IMR-90 (cell line): ENCODE measurements around the gene NCKAP5. TPM values are rescaled to one million over a fixed set of nuclear protein-coding genes. Genes with fewer than 3 reads are reported as not detected.
A peak's percentile ranks its signal among the peaks of the same experiment; 100 is the strongest.

ENCODE experiments used
- ATAC-seq: fragments of 200-7000 bp; cut with Tn5 transposase; 2 replicates; pipeline ENCODE4 v1.9.1; 2020; ENCODE audit warnings: low read depth, mild to moderate bottlenecking, moderate library complexity
- BruUV-seq: library from RNA; stranded (reverse); fragments of 400-500 nt; replicated peaks from 2 replicates; lab custom pipeline; 2021; lab: Mats Ljungman, UMichigan
- CTCF ChIA-PET: fragments of 300-600 bp; formaldehyde crosslinking; extraction: SDS; loops from one replicate; lab custom pipeline; 2021; ENCODE audit warnings: antibody characterized with exemption; lab: Yijun Ruan, JAX
- POLR2A ChIA-PET: fragments of 300-600 bp; sonication (Branson Sonifier 250); formaldehyde crosslinking; loops from one replicate; lab custom pipeline; 2022; ENCODE audit warnings: antibody characterized with exemption; ENCODE audit not compliant: unreplicated experiment; lab: Charles Lee
- DNase-seq: peaks from one replicate; pipeline ENCODE4 v3.0.0; 2013
- H2AFZ ChIP-seq: replicated peaks from 2 replicates; pipeline ENCODE3; 2013; ENCODE audit warnings: low read length, mild to moderate bottlenecking; ENCODE audit not compliant: poor library complexity
- H2AK5ac ChIP-seq: 2 replicates; pipeline ENCODE4 v1.6.1; 2013; ENCODE audit warnings: low read depth, low read length, inconsistent platforms
- H2AK9ac ChIP-seq: replicated peaks from 2 replicates; pipeline ENCODE3; 2013; ENCODE audit warnings: mild to moderate bottlenecking, low read depth, low read length, moderate library complexity; ENCODE audit not compliant: poor library complexity
- H2BK120ac ChIP-seq: 2 replicates; pipeline ENCODE4 v1.6.1; 2013; ENCODE audit warnings: low read depth, low read length, inconsistent platforms
- H2BK15ac ChIP-seq: 3 replicates; pipeline ENCODE4 v1.6.1; 2013; ENCODE audit warnings: low read depth, low read length, inconsistent platforms
- H2BK20ac ChIP-seq: 2 replicates; pipeline ENCODE4 v1.6.1; 2013; ENCODE audit warnings: low read depth, mild to moderate bottlenecking, inconsistent platforms, low read length, moderate library complexity
- H2BK5ac ChIP-seq: 2 replicates; pipeline ENCODE4 v1.6.1; 2013; ENCODE audit warnings: mild to moderate bottlenecking, low read depth, low read length, inconsistent platforms; ENCODE audit not compliant: poor library complexity, severe bottlenecking
- H3K14ac ChIP-seq: replicated peaks from 2 replicates; pipeline ENCODE4 v1.6.1; 2013; ENCODE audit warnings: low read depth, low read length, inconsistent platforms
- H3K18ac ChIP-seq: 2 replicates; pipeline ENCODE4 v1.6.1; 2013; ENCODE audit warnings: low read depth, low read length, control low read depth
- H3K23ac ChIP-seq: 2 replicates; pipeline ENCODE4 v1.6.1; 2013; ENCODE audit warnings: low read depth, low read length, inconsistent platforms
- H3K27ac ChIP-seq: 2 replicates; pipeline ENCODE4 v1.5.1; 2013; ENCODE audit warnings: mild to moderate bottlenecking, control low read depth, low read length; ENCODE audit not compliant: insufficient read depth
- H3K27me3 ChIP-seq: 2 replicates; pipeline ENCODE4 v1.6.1; 2013; ENCODE audit warnings: low read length; ENCODE audit not compliant: control insufficient read depth, insufficient read depth
- H3K36me3 ChIP-seq: 2 replicates; pipeline ENCODE4 v1.6.1; 2013; ENCODE audit warnings: low read length, mixed read lengths; ENCODE audit not compliant: control insufficient read depth, insufficient read depth
- H3K4ac ChIP-seq: 2 replicates; pipeline ENCODE4 v1.6.1; 2013; ENCODE audit warnings: low read depth, low read length, inconsistent platforms
- H3K4me1 ChIP-seq: 2 replicates; pipeline ENCODE4 v1.6.1; 2013; ENCODE audit warnings: low read length, mixed read lengths; ENCODE audit not compliant: control insufficient read depth, insufficient read depth
- H3K4me2 ChIP-seq: 2 replicates; pipeline ENCODE4 v1.6.1; 2013; ENCODE audit warnings: low read depth, mild to moderate bottlenecking, control low read depth, low read length, moderate library complexity
- H3K4me3 ChIP-seq: 2 replicates; pipeline ENCODE4 v1.5.1; 2013; ENCODE audit warnings: low read depth, mild to moderate bottlenecking, control low read depth, low read length, moderate library complexity; ENCODE audit not compliant: insufficient read depth
- H3K56ac ChIP-seq: 2 replicates; pipeline ENCODE4 v1.6.1; 2013; ENCODE audit warnings: low read length, inconsistent platforms; ENCODE audit not compliant: insufficient read depth; ENCODE audit errors: extremely low read depth
- H3K79me1 ChIP-seq, 2 experiments: 2 replicates each; pipeline ENCODE4 v1.6.1; 2013; ENCODE audit warnings: low read length in 2 of 2, inconsistent platforms in 1 of 2, low read depth in 1 of 2
- H3K9ac ChIP-seq: 2 replicates; pipeline ENCODE4 v1.6.1; 2013; ENCODE audit warnings: low read depth, low read length, control low read depth
- H3K9me1 ChIP-seq: 2 replicates; pipeline ENCODE4 v1.6.1; 2013; ENCODE audit warnings: low read length, inconsistent platforms; ENCODE audit not compliant: insufficient read depth
- H3K9me3 ChIP-seq: 2 replicates; pipeline ENCODE4 v1.6.1; 2013; ENCODE audit warnings: low read length; ENCODE audit not compliant: control insufficient read depth, insufficient read depth
- H4K20me1 ChIP-seq: 2 replicates; pipeline ENCODE4 v1.6.1; 2013; ENCODE audit warnings: low read length, inconsistent platforms; ENCODE audit not compliant: insufficient read depth
- H4K5ac ChIP-seq: 2 replicates; pipeline ENCODE4 v1.6.1; 2013; ENCODE audit warnings: mild to moderate bottlenecking, low read depth, low read length, control low read depth
- H4K8ac ChIP-seq, 2 experiments: 2 replicates each; pipeline ENCODE4 v1.6.1; 2013; ENCODE audit warnings: low read depth in 2 of 2, low read length in 2 of 2, control low read depth in 1 of 2, inconsistent platforms in 1 of 2
- H4K91ac ChIP-seq: 2 replicates; pipeline ENCODE4 v1.6.1; 2013; ENCODE audit warnings: low read depth, low read length, inconsistent platforms; ENCODE audit not compliant: insufficient read depth
- CEBPB ChIP-seq: IDR thresholded peaks from 2 replicates; pipeline ENCODE4 v1.6.1; 2012; ENCODE audit warnings: low read depth, low read length, improper control_type of control experiment
- MAFK ChIP-seq: IDR thresholded peaks from 2 replicates; pipeline ENCODE4 v1.6.1; 2012; ENCODE audit warnings: low read depth, low read length, improper control_type of control experiment
- WGBS, 2 experiments: methylation state at CpG; one replicate each; pipeline versions ENCODE4 v1.1.5 to v1.1.7; 2013; ENCODE audit warnings: missing lambda C conversion rate in 2 of 2; ENCODE audit not compliant: insufficient read length in 1 of 2; ENCODE audit errors: extremely low coverage in 2 of 2; 5-methylcytosine and 5-hydroxymethylcytosine counted together
- dilution Hi-C: fragments of 300-500 bp; cut with HindIII; formaldehyde crosslinking; loops from one replicate; pipeline ENCODE4 v1.14.3; 2018; ENCODE audit warnings: low sequenced_read_pairs; ENCODE audit not compliant: unreplicated experiment
- in situ Hi-C: fragments of 300-500 bp; cut with MboI; formaldehyde crosslinking; loops from 3 replicates; pipeline ENCODE4 v1.14.3; 2019; ENCODE audit warnings: low sequenced_read_pairs, inconsistent platforms, mixed read lengths
- intact Hi-C: fragments of 100-400 bp; cut with micrococcal nuclease; formaldehyde crosslinking; loops from 2 replicates; pipeline ENCODE4 v1.10.0; 2022
- polyA plus RNA-seq, 3 experiments: library from polyadenylated mRNA; depleted of rRNA; stranded (reverse); fragments of >200 nt; gene quantifications; 2 replicates each; pipeline ENCODE4 v1.2.3, GENCODE V29; 2012; ENCODE audit warnings: low replicate concordance in 1 of 3
- total RNA-seq: library from RNA; depleted of rRNA; stranded (reverse); fragments of >200 nt; gene quantifications from 2 replicates; pipeline ENCODE4 v1.2.3, GENCODE V29; 2012

Gene NCKAP5
- total and polyA plus RNA-seq, 2 of the 4 experiments (the other 2 are of a cell fraction): 2.7 to 3.9 TPM

- DNase-seq: peak; percentile 72
- Histone ChIP-seq H2BK20ac (no peak overlapping the region), H3K4me2 (no peak overlapping the region), H3K4me1 (peaks cover 2% of the 10 kb centered on the region; the same call in 1 of the 2 replicates), H3K9ac (no peak overlapping the region), H3K4me3 (no peak overlapping the region), H3K9me1 (no peaks in the 10 kb centered on the region; the same call in 1 of the 2 replicates), H2BK120ac (no peak overlapping the region), H4K91ac (no peak overlapping the region), H3K23ac (no peak overlapping the region), H3K36me3 (0 out of 2 replicates have a peak, but pooled peaks cover 2% of the 10 kb centered on the region), H4K5ac (no peak overlapping the region), H4K20me1 (peaks cover 12% of the 10 kb centered on the region; the same call in 1 of the 2 replicates), H3K27me3 (no peaks in the 10 kb centered on the region), H2AFZ (no peak overlapping the region), H2BK5ac (no peak overlapping the region), H3K9me3 (no peaks in the 10 kb centered on the region), H3K79me1 (peaks cover 3 to 33% of the 10 kb centered on the region in 2 experiments; a peak in 2 of 4 replicates), H3K14ac (no peak overlapping the region), H3K56ac (no peak overlapping the region), H3K18ac (no peak overlapping the region), H2AK9ac (no peak overlapping the region), H2AK5ac (no peak overlapping the region), H3K27ac (no peak overlapping the region), H2BK15ac (no peak overlapping the region), H4K8ac (no peak overlapping the region), H3K4ac (no peak overlapping the region)
- ChIA-PET CTCF (interaction anchor here (1.4 kb wide), 1 partner anchor 10 kb away, joined by 3 read pairs; no protein-coding TSS in a partner anchor), POLR2A (no interaction called here)
- in situ Hi-C loops: no loop called here
- no TSS peak for BruUV-seq
- no CpG with 5 or more reads among the region's 4 CpGs for WGBS, 2 experiments
- TF ChIP-seq MAFK (no peak), CEBPB (peak; percentile 49; the same call in 1 of the 2 replicates)
- dilution Hi-C loops: no loop called here
- intact Hi-C loops: loop anchor here (10.0 kb wide), 1 partner anchor 139 kb away; no protein-coding TSS in a partner anchor
- ATAC-seq: peak; percentile 58; the same call in 1 of the 2 replicates
Measured at GRCh38 chr2:133063775-133064174, 504.5 kb downstream of the NCKAP5 start.
